Kidney glomerular epithelial cell (primary cell): ENCODE results near the gene GPC5.
A peak's percentile ranks its signal among the peaks of the same experiment; 100 is the strongest.
"Not testable (repeated sequence)": the region's sequence is repeated elsewhere in the genome, so short reads cannot be mapped to it uniquely, and the experiment has no call there.

Source experiments
- DNase-seq: peaks from one replicate; lab custom pipeline; 2025; lab: John Stamatoyannopoulos, UW

The GPC5 gene

GRCh38 chr13:92843549-92843948 lies 1445.1 kb downstream of the GPC5 start:
- peak; percentile 79 for DNase-seq

- DNase-seq = peak; percentile 67
Observed at GRCh38 chr13:92849381-92849780, 1451.0 kb downstream of the GPC5 start.

GRCh38 chr13:92864584-92865284 lies 1466.3 kb downstream of the GPC5 start:
- DNase-seq = no peak

- no peak for DNase-seq
Observed at GRCh38 chr13:92873029-92873428, 1474.6 kb downstream of the GPC5 start.

- no peak for DNase-seq
Observed at GRCh38 chr13:92886535-92887077, 1488.2 kb downstream of the GPC5 start.

- DNase-seq = no peak
Observed at GRCh38 chr13:92894447-92894846, 1496.0 kb downstream of the GPC5 start.

GRCh38 chr13:92896842-92897241 lies 1498.4 kb downstream of the GPC5 start:
- DNase-seq = peak; percentile 19

GRCh38 chr13:92898946-92899345 lies 1500.5 kb downstream of the GPC5 start:
- not testable (repeated sequence) for DNase-seq

GRCh38 chr13:92900446-92900845 lies 1502.0 kb downstream of the GPC5 start:
- DNase-seq = no peak

- DNase-seq = no peak
Observed at GRCh38 chr13:92901739-92902138, 1503.3 kb downstream of the GPC5 start.

GRCh38 chr13:92912629-92913028 lies 1514.2 kb downstream of the GPC5 start:
- no peak for DNase-seq

- DNase-seq = no peak
Observed at GRCh38 chr13:92913840-92914239, 1515.4 kb downstream of the GPC5 start.
